Naive thymus-derived CD4-positive, alpha-beta T cell (primary cell): ENCODE data around the gene ABI2. TPM values are rescaled to one million over a fixed set of nuclear protein-coding genes. Genes with fewer than 3 reads are reported as not detected.
A peak's percentile ranks its signal among the peaks of the same experiment; 100 is the strongest.
"Not testable (repeated sequence)": the region's sequence is repeated elsewhere in the genome, so short reads cannot be mapped to it uniquely, and the experiment has no call there.

ENCODE experiments used
- ATAC-seq: fragments of 150-1000 bp; cut with Tn5 transposase; 2 replicates; pipeline ENCODE4 v1.10.0; 2021; ENCODE audit warnings: mild to moderate bottlenecking, moderate library complexity
- CTCF ChIA-PET: fragments of 350-600 bp; sonication (Branson Sonifier 250); formaldehyde crosslinking; loops from one replicate; lab custom pipeline; 2021; ENCODE audit warnings: antibody characterized with exemption; lab: Charles Lee
- POLR2A ChIA-PET: fragments of 350-600 bp; sonication (Branson Sonifier 250); formaldehyde crosslinking; loops from one replicate; lab custom pipeline; 2021; ENCODE audit warnings: antibody characterized with exemption, inconsistent platforms; lab: Charles Lee
- DNase-seq, 9 donors: peaks; one replicate each; pipeline versions ENCODE4 v3.0.0 to v3.0.0-alpha.2; 2020 to 2022; ENCODE audit warnings: mixed read lengths in 1 of 9
- H3K27ac ChIP-seq: one replicate; pipeline ENCODE4 v1.7.0; 2013; ENCODE audit warnings: mild to moderate bottlenecking, low read depth, low read length, moderate library complexity
- H3K27me3 ChIP-seq, 2 donors: one replicate each; pipeline ENCODE4 v1.7.0; 2013; ENCODE audit warnings: low read length in 2 of 2, mild to moderate bottlenecking in 2 of 2, moderate library complexity in 2 of 2; ENCODE audit not compliant: control insufficient read depth in 2 of 2, insufficient read depth in 2 of 2
- H3K36me3 ChIP-seq, 3 experiments: 1 replicate in 2 of 3; 2 replicates in 1 of 3; pipeline ENCODE4 v1.7.0; 2013; ENCODE audit warnings: low read length in 3 of 3, mild to moderate bottlenecking in 3 of 3, moderate library complexity in 1 of 3; ENCODE audit not compliant: insufficient read depth in 3 of 3, control insufficient read depth in 2 of 3
- H3K4me1 ChIP-seq, 2 donors: one replicate each; pipeline ENCODE4 v1.7.0; 2013; ENCODE audit warnings: low read length in 2 of 2, mild to moderate bottlenecking in 2 of 2, moderate library complexity in 1 of 2; ENCODE audit not compliant: control insufficient read depth in 2 of 2, insufficient read depth in 2 of 2
- H3K4me3 ChIP-seq: 2 replicates; pipeline ENCODE4 v1.7.0; 2013; ENCODE audit warnings: mild to moderate bottlenecking, low read length
- H3K9me3 ChIP-seq, 3 experiments: 1 replicate in 2 of 3; 2 replicates in 1 of 3; pipeline ENCODE4 v1.7.0; 2013; ENCODE audit warnings: low read length in 3 of 3; ENCODE audit not compliant: control insufficient read depth in 2 of 3
- H3K27ac Mint-ChIP-seq, 9 donors: one replicate each; pipeline ENCODE4 v1.8.0; 2020 to 2022; ENCODE audit warnings: mixed read lengths in 9 of 9, mild to moderate bottlenecking in 8 of 9, moderate library complexity in 5 of 9, inconsistent platforms in 2 of 9
- H3K27me3 Mint-ChIP-seq, 5 donors: one replicate each; pipeline ENCODE4 v1.8.0; 2021 to 2022; ENCODE audit warnings: mixed read lengths in 5 of 5, mild to moderate bottlenecking in 1 of 5
- H3K36me3 Mint-ChIP-seq, 5 donors: one replicate each; pipeline ENCODE4 v1.8.0; 2020 to 2022; ENCODE audit warnings: mixed read lengths in 5 of 5, mild to moderate bottlenecking in 3 of 5, inconsistent platforms in 1 of 5
- H3K4me1 Mint-ChIP-seq, 7 donors: one replicate each; pipeline ENCODE4 v1.8.0; 2020 to 2022; ENCODE audit warnings: mixed read lengths in 7 of 7, mild to moderate bottlenecking in 3 of 7, inconsistent platforms in 1 of 7
- H3K4me3 Mint-ChIP-seq, 10 donors: one replicate each; pipeline ENCODE4 v1.8.0; 2020 to 2022; ENCODE audit warnings: mild to moderate bottlenecking in 10 of 10, mixed read lengths in 10 of 10, moderate library complexity in 6 of 10, inconsistent platforms in 2 of 10
- H3K9me3 Mint-ChIP-seq, 11 donors: one replicate each; pipeline ENCODE4 v1.8.0; 2020 to 2022; ENCODE audit warnings: mixed read lengths in 11 of 11, mild to moderate bottlenecking in 4 of 11, inconsistent platforms in 1 of 11, moderate library complexity in 1 of 11
- intact Hi-C, 2 donors: fragments of 100-400 bp; cut with micrococcal nuclease; formaldehyde crosslinking; loops; one replicate each; pipeline ENCODE4 v1.15.1; 2023
- polyA plus RNA-seq, 2 donors: library from polyadenylated mRNA; unstranded; fragments of 300-500 nt; fragmentation: Illumina TruSeq; gene quantifications; one replicate each; pipeline ENCODE4 v1.2.3, GENCODE V29; 2021
- total RNA-seq, 6 experiments: library from RNA in 5 of 6; stranded (reverse) in 5 of 6; gene quantifications; 1 replicate in 5 of 6; 2 replicates in 1 of 6; pipeline ENCODE4 v1.2.3 and lab custom pipeline; 2021 to 2026

ABI2 gene
- total and polyA plus RNA-seq, 7 experiments from 2014 or later: 18.7 to 41.5 (median 28.2) TPM

- not testable (repeated sequence) for H3K4me3 ChIP-seq
Observed at GRCh38 chr2:203429643-203430042, 101.4 kb downstream of the ABI2 start.

GRCh38 chr2:203431391-203432185 is 103.4 kb downstream of the ABI2 start:
- Mint-ChIP-seq H3K4me1 (peaks cover 0 to 3% (median 0%) of the 10 kb centered on the region in 7 donors), H3K4me3 (no peak overlapping the region), H3K36me3 (peaks cover 8 to 32% (median 13%) of the 10 kb centered on the region in 5 donors), H3K27me3 (no peaks in the 10 kb centered on the region), H3K9me3 (no peaks in the 10 kb centered on the region), H3K27ac (peak overlapping the region in 1 of 9 donors; percentile 18)
- H3K36me3 ChIP-seq: no peaks in the 10 kb centered on the region
- intact Hi-C loops: no loop called here
- no peaks in the 10 kb centered on the region for H3K4me1 ChIP-seq
- no peak overlapping the region for H3K27ac ChIP-seq
- ATAC-seq (no peak), DNase-seq (no peak)
- no peaks in the 10 kb centered on the region for H3K27me3 ChIP-seq
- H3K4me3 ChIP-seq: no peak overlapping the region
- no peaks in the 10 kb centered on the region for H3K9me3 ChIP-seq
- ChIA-PET CTCF (no interaction called here), POLR2A (interaction anchor here (0.7 to 0.8 kb wide), 2 partner anchors 22 to 172 kb away, joined by 3 read pairs; no protein-coding TSS in a partner anchor)

More at GRCh38 chr2:203429643-203430042, 101.4 kb downstream of the ABI2 start:
- H3K9me3 ChIP-seq, H3K36me3 ChIP-seq, DNase-seq, H3K4me3 Mint-ChIP-seq, POLR2A ChIA-PET, H3K27ac Mint-ChIP-seq, CTCF ChIA-PET, H3K4me1 Mint-ChIP-seq, H3K27me3 ChIP-seq, H3K4me1 ChIP-seq, intact Hi-C loops, H3K9me3 Mint-ChIP-seq, H3K27ac ChIP-seq, H3K27me3 Mint-ChIP-seq, ATAC-seq: not testable (repeated sequence)
- H3K36me3 Mint-ChIP-seq: peaks cover 8 to 36% (median 13%) of the 10 kb centered on the region in 5 donors

DNA sequence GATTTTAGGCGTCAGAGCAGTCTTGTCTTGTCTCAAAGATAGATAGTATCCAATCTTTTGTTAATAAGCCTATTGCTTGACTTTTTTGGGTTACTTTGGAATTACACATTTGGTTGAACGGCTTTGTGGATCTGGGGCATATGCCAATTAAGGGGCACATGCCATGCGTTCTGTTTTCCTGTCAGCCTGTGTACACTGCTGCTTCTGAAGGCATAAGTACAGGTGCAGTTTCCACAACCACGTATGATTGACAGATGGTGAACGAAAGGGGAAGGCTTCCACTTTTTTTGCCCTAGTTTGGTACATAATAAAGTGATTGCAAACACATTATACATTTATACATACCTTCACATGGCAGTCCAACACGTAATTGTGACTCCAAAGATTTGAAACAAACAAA is 104.6 kb downstream of the ABI2 start:
- Mint-ChIP-seq H3K4me1 (peaks cover 0 to 2% (median 0%) of the 10 kb centered on the region in 7 donors), H3K27ac (no peak overlapping the region), H3K36me3 (peaks cover 3 to 21% (median 6%) of the 10 kb centered on the region in 5 donors), H3K4me3 (no peak overlapping the region), H3K27me3 (no peaks in the 10 kb centered on the region), H3K9me3 (no peaks in the 10 kb centered on the region)
- intact Hi-C loops: no loop called here
- DNase-seq (no peak), ATAC-seq (no peak)
- Histone ChIP-seq H3K4me1 (no peaks in the 10 kb centered on the region), H3K9me3 (no peaks in the 10 kb centered on the region), H3K27ac (no peak overlapping the region), H3K36me3 (no peaks in the 10 kb centered on the region), H3K4me3 (no peak overlapping the region), H3K27me3 (no peaks in the 10 kb centered on the region)
- POLR2A ChIA-PET: no interaction called here
- CTCF ChIA-PET: no interaction called here

GRCh38 chr2:203436496-203436895 is 108.3 kb downstream of the ABI2 start:
- no peak overlapping the region for H3K27ac ChIP-seq
- H3K9me3 ChIP-seq: no peaks in the 10 kb centered on the region
- ATAC-seq (no peak), DNase-seq (no peak)
- Mint-ChIP-seq H3K36me3 (peaks cover 0 to 17% (median 4%) of the 10 kb centered on the region in 5 donors), H3K4me1 (no peaks in the 10 kb centered on the region), H3K27ac (peak overlapping the region in 1 of 9 donors; percentile 59), H3K27me3 (no peaks in the 10 kb centered on the region), H3K9me3 (no peaks in the 10 kb centered on the region), H3K4me3 (no peak overlapping the region)
- intact Hi-C loops: no loop called here
- H3K36me3 ChIP-seq: no peaks in the 10 kb centered on the region
- H3K4me1 ChIP-seq: no peaks in the 10 kb centered on the region
- ChIA-PET CTCF (no interaction called here), POLR2A (no interaction called here)
- H3K27me3 ChIP-seq: no peaks in the 10 kb centered on the region
- no peak overlapping the region for H3K4me3 ChIP-seq

- Mint-ChIP-seq H3K36me3 (peaks cover 0 to 21% (median 4%) of the 10 kb centered on the region in 5 donors), H3K4me3 (no peak overlapping the region), H3K4me1 (no peaks in the 10 kb centered on the region), H3K27ac (no peak overlapping the region), H3K27me3 (no peaks in the 10 kb centered on the region), H3K9me3 (no peaks in the 10 kb centered on the region)
- no peak for DNase-seq
- Histone ChIP-seq H3K36me3 (no peaks in the 10 kb centered on the region), H3K27ac (no peak overlapping the region), H3K9me3 (no peaks in the 10 kb centered on the region), H3K27me3 (no peaks in the 10 kb centered on the region), H3K4me1 (no peaks in the 10 kb centered on the region), H3K4me3 (no peak overlapping the region)
- intact Hi-C loops: no loop called here
- POLR2A ChIA-PET: no interaction called here
- no peak for ATAC-seq
- CTCF ChIA-PET: no interaction called here
Observed at GRCh38 chr2:203437511-203437910, 109.3 kb downstream of the ABI2 start.

DNA sequence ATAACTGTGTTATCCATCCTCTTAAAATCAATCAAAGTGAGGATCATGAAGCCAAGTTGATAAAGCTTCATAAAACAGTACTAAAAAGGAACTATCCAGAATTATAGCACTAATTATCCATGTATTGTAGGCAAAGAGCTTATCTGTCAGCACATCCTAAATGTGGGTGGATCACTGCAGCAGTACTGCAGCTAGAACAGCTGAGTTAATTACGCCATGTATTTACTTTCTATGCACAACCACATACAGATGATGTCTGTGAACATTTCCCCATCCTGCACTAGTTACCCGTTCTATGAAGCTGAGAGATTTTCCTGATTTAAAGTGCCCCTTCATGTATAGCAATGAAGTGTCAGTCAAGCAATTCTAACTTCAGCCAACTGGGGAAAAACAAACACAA is 110.3 kb downstream of the ABI2 start:
- DNase-seq (no peak), ATAC-seq (no peak)
- H3K9me3 Mint-ChIP-seq: no peaks in the 10 kb centered on the region
- POLR2A ChIA-PET: no interaction called here
- Histone ChIP-seq H3K9me3 (no peaks in the 10 kb centered on the region), H3K27ac (no peak overlapping the region), H3K4me1 (no peaks in the 10 kb centered on the region), H3K36me3 (no peaks in the 10 kb centered on the region), H3K27me3 (no peaks in the 10 kb centered on the region), H3K4me3 (no peak overlapping the region)
- H3K36me3 Mint-ChIP-seq: peaks cover 0 to 22% (median 4%) of the 10 kb centered on the region in 5 donors
- no peaks in the 10 kb centered on the region for H3K4me1 Mint-ChIP-seq
- intact Hi-C loops: no loop called here
- no peaks in the 10 kb centered on the region for H3K27me3 Mint-ChIP-seq
- CTCF ChIA-PET: no interaction called here
- H3K4me3 Mint-ChIP-seq: no peak overlapping the region
- no peak overlapping the region for H3K27ac Mint-ChIP-seq

- intact Hi-C loops: no loop called here
- no peaks in the 10 kb centered on the region for H3K27me3 ChIP-seq
- ChIA-PET CTCF (no interaction called here), POLR2A (no interaction called here)
- no peak for ATAC-seq
- H3K36me3 ChIP-seq: no peaks in the 10 kb centered on the region
- Mint-ChIP-seq H3K27me3 (no peaks in the 10 kb centered on the region), H3K27ac (no peak overlapping the region), H3K4me3 (no peak overlapping the region), H3K4me1 (peaks cover 0 to 4% (median 0%) of the 10 kb centered on the region in 7 donors), H3K9me3 (no peaks in the 10 kb centered on the region), H3K36me3 (peaks cover 0 to 22% (median 4%) of the 10 kb centered on the region in 5 donors)
- no peaks in the 10 kb centered on the region for H3K9me3 ChIP-seq
- no peak overlapping the region for H3K4me3 ChIP-seq
- H3K4me1 ChIP-seq: no peaks in the 10 kb centered on the region
- no peak overlapping the region for H3K27ac ChIP-seq
- no peak for DNase-seq
Observed at GRCh38 chr2:203440671-203441070, 112.5 kb downstream of the ABI2 start.
